ENCODE measurements around the gene UBE2J1. TPM values are rescaled to one million over a fixed set of nuclear protein-coding genes. Genes with fewer than 3 reads are reported as not detected.

The UBE2J1 gene
- total RNA-seq, 3 donors from 2014 or later, result 15.0 to 19.4 (median 16.1) TPM

- H3K9me3 Mint-ChIP-seq, result no peaks in the 10 kb centered on the region
- no peaks in the 10 kb centered on the region for H3K27me3 Mint-ChIP-seq (ENCODE audit: low read depth)
- no peaks in the 10 kb centered on the region for H3K4me1 Mint-ChIP-seq (ENCODE audit: low read depth)
- DNase-seq, result no peak
- H3K36me3 Mint-ChIP-seq (ENCODE audit: insufficient read depth), result no peaks in the 10 kb centered on the region
- no peak for ATAC-seq
- H3K4me3 Mint-ChIP-seq, result no peak overlapping the region
These were observed 73.6 kb downstream of the UBE2J1 start for GRCh38 chr6:89278956-89279355.

Other genes with a start within 250 kb of the UBE2J1 start
- 1 to 10 TPM in 1 of 3 donors, under 1 TPM in 2; 0.11 to 1.3 (median 0.30) TPM for gene SRSF12, start 234.7 kb downstream of the UBE2J1 start, total RNA-seq
- gene PM20D2, start 206.7 kb downstream of the UBE2J1 start, total RNA-seq, result 10 to 100 TPM; 11.2 to 17.7 (median 14.4) TPM
- not detected for gene GABRR1, start 135.4 kb downstream of the UBE2J1 start, total RNA-seq
- under 1 TPM in 1 of 3 donors, not detected in 2; 0.19 TPM for gene GABRR2, start 37.4 kb downstream of the UBE2J1 start, total RNA-seq
- gene RRAGD, start 59.6 kb upstream of the UBE2J1 start, total RNA-seq, result 10 to 100 TPM in 2 of 3 donors, 1 to 10 TPM in 1; 7.3 to 11.9 (median 10.2) TPM
- 1 to 10 TPM; 2.3 to 2.7 (median 2.7) TPM for gene ANKRD6, start 80.4 kb upstream of the UBE2J1 start, total RNA-seq

Data from activated T-cell treated with anti-CD3 and anti-CD28 coated beads, Interleukin-2, amount 50 U/mL, for 4 hours (primary cell).